Measurements from ENCODE around the gene TMEM41B.
A peak's percentile ranks its signal among the peaks of the same experiment; 100 is the strongest.
"Not testable (repeated sequence)": the region's sequence is repeated elsewhere in the genome, so short reads cannot be mapped to it uniquely, and the experiment has no call there.

Gene TMEM41B

DNA sequence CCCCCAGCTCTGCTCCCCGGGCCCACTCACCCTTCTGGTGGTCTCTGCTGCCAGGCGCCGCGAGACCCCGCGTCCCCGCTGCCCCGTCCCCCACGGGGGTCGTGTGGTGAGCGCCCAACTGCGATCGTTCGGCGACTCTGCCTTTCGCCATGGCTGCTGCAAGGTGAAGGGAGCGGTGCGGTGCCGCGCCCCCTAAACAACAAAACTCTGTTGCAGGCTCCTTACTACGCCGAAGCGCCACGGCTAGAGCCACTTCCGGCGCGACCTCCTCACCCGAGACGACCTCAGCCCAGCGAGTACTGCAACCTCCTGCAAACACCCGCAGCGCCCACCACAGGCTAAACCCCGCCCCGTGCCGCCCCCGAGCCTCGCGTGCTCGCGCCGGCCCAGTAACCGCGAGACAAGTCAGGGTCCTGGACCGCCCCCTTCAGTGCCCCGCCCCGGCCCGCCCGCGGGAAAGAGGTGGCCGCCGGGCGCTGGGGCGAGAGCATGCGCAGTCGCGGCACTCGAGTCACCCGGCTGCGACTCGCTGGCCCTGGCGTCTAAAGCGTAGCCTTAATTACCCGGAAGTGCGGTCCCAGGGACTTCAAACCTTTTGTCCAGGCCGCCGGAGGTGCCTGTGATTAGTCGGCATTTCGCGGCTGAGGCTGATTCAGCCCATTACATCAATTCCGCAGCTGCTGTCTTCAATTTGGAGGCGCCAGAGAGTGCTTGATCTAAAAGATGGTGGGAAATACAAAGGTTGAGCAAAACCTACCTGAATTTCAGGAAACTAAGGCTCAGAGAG is at the start of gene TMEM41B:
TSS of gene TMEM41B (minus strand) at position 303 of the 787 bp plus-strand sequence. CDS start at position 151, 152 bp downstream.
- peak within 1 kb of the TSS; percentile 97 for H2AFZ ChIP-seq (ENCODE audit: low read depth, low read length)
- no peaks in the 10 kb centered on the region for H3K27me3 ChIP-seq (ENCODE audit: insufficient read depth, low read length, poor library complexity)
- no peaks in the 10 kb centered on the region for H3K9me3 ChIP-seq (ENCODE audit: insufficient read depth, low read length, severe bottlenecking)
- TF ChIP-seq, protein P1, sequence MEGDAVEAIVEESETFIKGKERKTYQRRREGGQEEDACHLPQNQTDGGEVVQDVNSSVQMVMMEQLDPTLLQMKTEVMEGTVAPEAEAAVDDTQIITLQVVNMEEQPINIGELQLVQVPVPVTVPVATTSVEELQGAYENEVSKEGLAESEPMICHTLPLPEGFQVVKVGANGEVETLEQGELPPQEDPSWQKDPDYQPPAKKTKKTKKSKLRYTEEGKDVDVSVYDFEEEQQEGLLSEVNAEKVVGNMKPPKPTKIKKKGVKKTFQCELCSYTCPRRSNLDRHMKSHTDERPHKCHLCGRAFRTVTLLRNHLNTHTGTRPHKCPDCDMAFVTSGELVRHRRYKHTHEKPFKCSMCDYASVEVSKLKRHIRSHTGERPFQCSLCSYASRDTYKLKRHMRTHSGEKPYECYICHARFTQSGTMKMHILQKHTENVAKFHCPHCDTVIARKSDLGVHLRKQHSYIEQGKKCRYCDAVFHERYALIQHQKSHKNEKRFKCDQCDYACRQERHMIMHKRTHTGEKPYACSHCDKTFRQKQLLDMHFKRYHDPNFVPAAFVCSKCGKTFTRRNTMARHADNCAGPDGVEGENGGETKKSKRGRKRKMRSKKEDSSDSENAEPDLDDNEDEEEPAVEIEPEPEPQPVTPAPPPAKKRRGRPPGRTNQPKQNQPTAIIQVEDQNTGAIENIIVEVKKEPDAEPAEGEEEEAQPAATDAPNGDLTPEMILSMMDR (IDR thresholded peaks at IDR 0.05; ENCODE audit: borderline replicate concordance, extremely low read depth, low read length, poor library complexity, severe bottlenecking) = peak; percentile 19
- TF ChIP-seq EZH2 (IDR thresholded peaks at IDR 0.05; ENCODE audit: borderline replicate concordance, low read depth, low read length, severe bottlenecking) = no peak
- DNase-seq (peak; percentile 100), ATAC-seq (ENCODE audit: insufficient read depth, low read depth) (peak; percentile 95)
- H3K9ac ChIP-seq (ENCODE audit: low read depth, low read length) = peak within 1 kb of the TSS; percentile 97
- peak within 1 kb of the TSS; percentile 97 for H3K27ac ChIP-seq (ENCODE audit: low read length)
- H3K4me2 ChIP-seq (ENCODE audit: insufficient read depth, low read length) = peak within 1 kb of the TSS; percentile 88
- peaks cover 44% of the 10 kb centered on the region for H3K79me2 ChIP-seq (ENCODE audit: insufficient read depth, low read length)
- no peaks in the 10 kb centered on the region; the same call in 1 of the 2 replicates for H3K36me3 ChIP-seq (ENCODE audit: insufficient read depth, low read length)
- H4K20me1 ChIP-seq (ENCODE audit: insufficient read depth, low read length) = peaks cover 15% of the 10 kb centered on the region; the same call in 1 of the 2 replicates
- peaks cover 31% of the 10 kb centered on the region for H3K4me1 ChIP-seq (ENCODE audit: insufficient read depth, low read length)
- H3K4me3 ChIP-seq (ENCODE audit: low read depth in 1 of 2, low read length in 2 of 2) = peak within 1 kb of the TSS; percentile 91 to 95

- Histone ChIP-seq H4K20me1 (ENCODE audit: insufficient read depth, low read length) (no peaks in the 10 kb centered on the region), H3K9ac (ENCODE audit: low read depth, low read length) (no peak overlapping the region), H3K27me3 (ENCODE audit: insufficient read depth, low read length, poor library complexity) (no peaks in the 10 kb centered on the region), H3K36me3 (ENCODE audit: insufficient read depth, low read length) (no peaks in the 10 kb centered on the region), H3K27ac (ENCODE audit: low read length) (no peak overlapping the region), H3K79me2 (ENCODE audit: insufficient read depth, low read length) (no peaks in the 10 kb centered on the region), H3K4me2 (ENCODE audit: insufficient read depth, low read length) (no peak overlapping the region), H3K4me1 (ENCODE audit: insufficient read depth, low read length) (peaks cover 19% of the 10 kb centered on the region), H3K4me3 (ENCODE audit: low read depth in 1 of 2, low read length in 2 of 2) (no peak overlapping the region), H3K9me3 (ENCODE audit: insufficient read depth, low read length, severe bottlenecking) (no peaks in the 10 kb centered on the region), H2AFZ (ENCODE audit: low read depth, low read length) (no peak overlapping the region)
- no peak for ATAC-seq (ENCODE audit: insufficient read depth, low read depth)
- TF ChIP-seq, protein P1 (IDR thresholded peaks at IDR 0.05; ENCODE audit: borderline replicate concordance, extremely low read depth, low read length, poor library complexity, severe bottlenecking) = no peak
- TF ChIP-seq EZH2 (IDR thresholded peaks at IDR 0.05; ENCODE audit: borderline replicate concordance, low read depth, low read length, severe bottlenecking) = no peak
- no peak for DNase-seq
These were observed 48.0 kb upstream of the TMEM41B start for GRCh38 chr11:9362393-9362863.

DNA sequence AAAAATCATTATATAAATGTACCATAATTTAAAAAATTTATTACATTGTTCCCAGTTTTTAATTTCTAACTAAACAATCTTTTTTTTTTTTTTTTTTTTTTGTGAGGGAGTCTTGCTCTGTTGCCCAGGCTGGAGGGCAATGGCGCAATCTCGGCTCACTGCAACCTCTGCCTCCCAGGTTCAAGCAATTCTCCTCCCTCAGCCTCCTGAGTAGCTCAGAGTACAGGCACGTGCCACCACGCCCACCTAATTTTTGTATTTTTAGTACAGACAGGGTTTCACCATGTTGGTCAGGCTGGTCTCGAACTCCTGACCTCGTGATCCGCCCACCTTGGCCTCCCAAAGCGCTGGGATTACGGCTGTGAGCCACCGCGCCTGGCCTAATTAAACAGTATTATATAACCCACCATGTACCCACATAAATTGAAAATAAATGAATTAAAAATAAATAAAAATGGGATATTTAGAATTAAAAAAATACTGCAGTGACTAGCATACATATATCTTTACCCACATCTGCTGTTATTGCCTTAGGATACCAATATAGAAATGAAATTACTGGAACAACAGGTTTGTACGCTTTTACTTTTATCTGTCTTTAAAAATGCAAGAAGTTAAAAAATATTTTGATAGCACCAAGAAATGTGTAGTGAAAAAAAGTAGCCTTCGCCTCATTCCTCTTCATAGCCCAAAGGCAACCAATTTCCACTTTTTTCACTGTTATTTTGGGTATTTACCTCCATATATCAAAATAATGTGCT is 46.6 kb upstream of the TMEM41B start:
- not testable (repeated sequence) for ATAC-seq (ENCODE audit: insufficient read depth, low read depth); H3K27me3 ChIP-seq (ENCODE audit: insufficient read depth, low read length, poor library complexity); H3K79me2 ChIP-seq (ENCODE audit: insufficient read depth, low read length); H3K9ac ChIP-seq (ENCODE audit: low read depth, low read length); DNase-seq; H3K36me3 ChIP-seq (ENCODE audit: insufficient read depth, low read length); H3K4me3 ChIP-seq (ENCODE audit: low read depth in 1 of 2, low read length in 2 of 2); H4K20me1 ChIP-seq (ENCODE audit: insufficient read depth, low read length); H3K27ac ChIP-seq (ENCODE audit: low read length); H3K4me2 ChIP-seq (ENCODE audit: insufficient read depth, low read length); H3K9me3 ChIP-seq (ENCODE audit: insufficient read depth, low read length, severe bottlenecking); H2AFZ ChIP-seq (ENCODE audit: low read depth, low read length)
- peaks cover 19% of the 10 kb centered on the region for H3K4me1 ChIP-seq (ENCODE audit: insufficient read depth, low read length)

DNA sequence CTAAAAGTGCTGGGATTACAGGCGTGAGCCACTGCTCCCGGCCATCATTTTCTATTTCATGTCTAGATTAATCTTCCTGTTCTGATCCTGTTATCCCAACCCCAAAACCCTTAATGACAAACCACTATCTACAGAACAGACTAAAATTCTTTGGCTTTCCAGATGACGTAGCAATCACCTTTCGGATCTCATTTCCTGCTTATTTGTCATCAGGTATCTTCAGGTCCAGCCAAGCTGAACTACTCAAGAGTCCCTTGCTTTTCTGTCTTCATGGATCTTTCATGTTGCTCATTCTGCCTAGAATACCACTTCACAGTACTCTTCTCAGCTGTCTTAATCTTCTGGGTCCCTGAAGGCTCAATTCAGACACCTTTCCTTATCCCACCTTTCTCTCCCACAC is 42.6 kb upstream of the TMEM41B start:
- H3K9ac ChIP-seq (ENCODE audit: low read depth, low read length) = no peak overlapping the region
- DNase-seq = no peak
- no peaks in the 10 kb centered on the region for H3K27me3 ChIP-seq (ENCODE audit: insufficient read depth, low read length, poor library complexity)
- no peaks in the 10 kb centered on the region for H3K79me2 ChIP-seq (ENCODE audit: insufficient read depth, low read length)
- H2AFZ ChIP-seq (ENCODE audit: low read depth, low read length) = no peak overlapping the region
- no peaks in the 10 kb centered on the region for H3K36me3 ChIP-seq (ENCODE audit: insufficient read depth, low read length)
- H3K9me3 ChIP-seq (ENCODE audit: insufficient read depth, low read length, severe bottlenecking) = no peaks in the 10 kb centered on the region
- no peaks in the 10 kb centered on the region for H4K20me1 ChIP-seq (ENCODE audit: insufficient read depth, low read length)
- ATAC-seq (ENCODE audit: insufficient read depth, low read depth) = no peak
- TF ChIP-seq, protein P1 (IDR thresholded peaks at IDR 0.05; ENCODE audit: borderline replicate concordance, extremely low read depth, low read length, poor library complexity, severe bottlenecking) = no peak
- TF ChIP-seq EZH2 (IDR thresholded peaks at IDR 0.05; ENCODE audit: borderline replicate concordance, low read depth, low read length, severe bottlenecking) = no peak
- H3K4me3 ChIP-seq (ENCODE audit: low read depth in 1 of 2, low read length in 2 of 2) = no peak overlapping the region
- no peaks in the 10 kb centered on the region for H3K4me1 ChIP-seq (ENCODE audit: insufficient read depth, low read length)
- no peak overlapping the region for H3K27ac ChIP-seq (ENCODE audit: low read length)
- H3K4me2 ChIP-seq (ENCODE audit: insufficient read depth, low read length) = no peak overlapping the region

All from DND-41 (cell line).